H1 (cell line): ENCODE results near the gene CLDN2. TPM values are rescaled to one million over a fixed set of nuclear protein-coding genes. Genes with fewer than 3 reads are reported as not detected.

ENCODE experiments used
- CTCF ChIA-PET: fragments of 300-600 bp; sonication (Branson Sonifier 250); formaldehyde crosslinking; loops from one replicate; lab custom pipeline; 2021; ENCODE audit not compliant: partially characterized antibody; lab: Charles Lee
- POLR2A ChIA-PET: fragments of 300-600 bp; sonication (Branson Sonifier 250); formaldehyde crosslinking; loops from one replicate; lab custom pipeline; 2021; ENCODE audit warnings: inconsistent platforms; ENCODE audit not compliant: partially characterized antibody; lab: Charles Lee
- DNase-seq, 2 experiments: peaks; one replicate each; pipeline versions ENCODE4 v3.0.0 to v3.0.0-alpha.2; 2010 to 2022; ENCODE audit warnings: low spot score in 2 of 2, low read depth in 1 of 2, mixed read lengths in 1 of 2
- FAIRE-seq: peaks from 2 replicates; lab custom pipeline; 2011; peaks lifted over from hg19 to GRCh38; lab: Jason Lieb, UNC
- H2AFZ ChIP-seq: 2 replicates; pipeline ENCODE4 v1.8.1; 2012; ENCODE audit warnings: low read length, inconsistent platforms
- H2AK5ac ChIP-seq: 2 replicates; pipeline ENCODE4 v1.6.1; 2013; ENCODE audit warnings: low read depth, low read length
- H2BK120ac ChIP-seq: replicated peaks from 2 replicates; pipeline ENCODE3; 2013; ENCODE audit warnings: low read depth, low read length, inconsistent platforms
- H2BK12ac ChIP-seq: 2 replicates; pipeline ENCODE4 v1.6.1; 2013; ENCODE audit warnings: low read depth, low read length
- H2BK15ac ChIP-seq: 2 replicates; pipeline ENCODE4 v1.6.1; 2013; ENCODE audit warnings: low read length
- H2BK20ac ChIP-seq: 2 replicates; pipeline ENCODE4 v1.6.1; 2013; ENCODE audit warnings: low read length
- H2BK5ac ChIP-seq: 2 replicates; pipeline ENCODE4 v1.6.1; 2013; ENCODE audit warnings: low read depth, low read length
- H3K14ac ChIP-seq: 2 replicates; pipeline ENCODE4 v1.6.1; 2013; ENCODE audit warnings: inconsistent platforms; ENCODE audit not compliant: insufficient read length
- H3K18ac ChIP-seq: 2 replicates; pipeline ENCODE4 v1.6.1; 2013; ENCODE audit warnings: low read length; ENCODE audit errors: extremely low read depth
- H3K23ac ChIP-seq: 2 replicates; pipeline ENCODE4 v1.6.1; 2013; ENCODE audit warnings: inconsistent platforms; ENCODE audit not compliant: insufficient read length
- H3K23me2 ChIP-seq: 2 replicates; pipeline ENCODE4 v1.6.1; 2013; ENCODE audit warnings: low read depth, low read length
- H3K27ac ChIP-seq: 2 replicates; pipeline ENCODE4 v1.6.1; 2011; ENCODE audit warnings: low read depth, low read length, inconsistent platforms
- H3K27me3 ChIP-seq, 4 experiments: replicated peaks in 1 of 4; 1 replicate in 1 of 4; 2 replicates in 3 of 4; pipeline versions ENCODE4 v1.6.1 to v1.8.1; 2011 to 2013; ENCODE audit warnings: low read length in 3 of 4, mild to moderate bottlenecking in 3 of 4, inconsistent platforms in 2 of 4, mixed read lengths in 2 of 4, moderate library complexity in 1 of 4; ENCODE audit not compliant: control insufficient read depth in 3 of 4, insufficient read depth in 3 of 4; ENCODE audit errors: extremely low read depth in 1 of 4
- H3K36me3 ChIP-seq, 4 experiments: 2 replicates each; pipeline versions ENCODE4 v1.6.1 to v1.8.1; 2011 to 2013; ENCODE audit warnings: mild to moderate bottlenecking in 4 of 4, low read length in 3 of 4, moderate library complexity in 2 of 4, control low read depth in 1 of 4, inconsistent platforms in 1 of 4; ENCODE audit not compliant: insufficient read depth in 4 of 4, control insufficient read depth in 2 of 4
- H3K4ac ChIP-seq: replicated peaks from 2 replicates; pipeline ENCODE3; 2013; ENCODE audit warnings: low read length, low read depth, mixed read lengths, inconsistent platforms; ENCODE audit not compliant: insufficient read length
- H3K4me1 ChIP-seq, 4 experiments: replicated peaks in 1 of 4; 1 replicate in 1 of 4; 2 replicates in 3 of 4; pipeline versions ENCODE4 v1.6.1 to v1.8.1; 2011 to 2013; ENCODE audit warnings: low read length in 3 of 4, inconsistent platforms in 2 of 4, mixed read lengths in 1 of 4; ENCODE audit not compliant: insufficient read depth in 4 of 4, control insufficient read depth in 3 of 4
- H3K4me2 ChIP-seq, 2 experiments: 2 replicates each; pipeline versions ENCODE4 v1.6.1 to v1.8.1; 2011 to 2013; ENCODE audit warnings: low read depth in 2 of 2, low read length in 2 of 2, control low read depth in 1 of 2, inconsistent platforms in 1 of 2, mild to moderate bottlenecking in 1 of 2; ENCODE audit not compliant: insufficient read depth in 1 of 2
- H3K4me3 ChIP-seq, 4 experiments: fragments of 200-600, 300-600 bp in 1 of 4; sonication (generic), shearing (Covaris generic), sonication (Bioruptor Twin) in 1 of 4; 2 replicates each; pipeline versions ENCODE4 v1.5.1 to v1.8.1; 2011 to 2016; ENCODE audit warnings: low read length in 4 of 4, low read depth in 3 of 4, control low read depth in 2 of 4, inconsistent platforms in 2 of 4, mild to moderate bottlenecking in 2 of 4, mixed read lengths in 1 of 4, moderate library complexity in 1 of 4; ENCODE audit not compliant: insufficient read depth in 2 of 4; ENCODE audit errors: extremely low read depth in 1 of 4
- H3K56ac ChIP-seq: replicated peaks from 2 replicates; pipeline ENCODE3; 2013; ENCODE audit warnings: low read depth, mild to moderate bottlenecking, mixed read lengths, low read length, inconsistent platforms; ENCODE audit not compliant: insufficient read length
- H3K79me1 ChIP-seq: 2 replicates; pipeline ENCODE4 v1.6.1; 2013; ENCODE audit warnings: low read depth, low read length, control low read depth
- H3K79me2 ChIP-seq, 2 experiments: 2 replicates each; pipeline versions ENCODE4 v1.6.1 to v1.8.1; 2012 to 2013; ENCODE audit warnings: low read length in 2 of 2, mild to moderate bottlenecking in 2 of 2, inconsistent platforms in 1 of 2; ENCODE audit not compliant: insufficient read depth in 2 of 2, control insufficient read depth in 1 of 2
- H3K9ac ChIP-seq, 4 experiments: replicated peaks in 1 of 4; 1 replicate in 1 of 4; 2 replicates in 3 of 4; pipeline versions ENCODE4 v1.6.1 to v1.8.1; 2011 to 2013; ENCODE audit warnings: low read depth in 3 of 4, low read length in 3 of 4, control low read depth in 2 of 4, mild to moderate bottlenecking in 2 of 4, moderate library complexity in 2 of 4, inconsistent platforms in 1 of 4; ENCODE audit errors: extremely low read depth in 1 of 4
- H3K9me3 ChIP-seq, 2 experiments: 2 replicates each; pipeline versions ENCODE4 v1.6.1 to v1.8.1; 2012 to 2013; ENCODE audit warnings: mild to moderate bottlenecking in 2 of 2, moderate library complexity in 2 of 2, control low read depth in 1 of 2, inconsistent platforms in 1 of 2, low read depth in 1 of 2, low read length in 1 of 2, mixed read lengths in 1 of 2; ENCODE audit not compliant: insufficient read depth in 2 of 2
- H4K20me1 ChIP-seq, 2 experiments: replicated peaks in 1 of 2; 2 replicates each; pipeline versions ENCODE3 to v1.8.1; 2011 to 2013; ENCODE audit warnings: inconsistent platforms in 2 of 2, low read length in 2 of 2, mild to moderate bottlenecking in 1 of 2; ENCODE audit not compliant: insufficient read depth in 2 of 2, control insufficient read depth in 1 of 2
- H4K5ac ChIP-seq: 2 replicates; pipeline ENCODE4 v1.6.1; 2013; ENCODE audit warnings: low read length, low read depth, mixed read lengths, inconsistent platforms; ENCODE audit not compliant: insufficient read length
- H4K8ac ChIP-seq: 2 replicates; pipeline ENCODE4 v1.8.0; 2013; ENCODE audit warnings: mild to moderate bottlenecking, moderate library complexity, low read length, inconsistent platforms; ENCODE audit not compliant: insufficient read depth; ENCODE audit errors: extremely low read depth
- H4K91ac ChIP-seq: replicated peaks from 2 replicates; pipeline ENCODE3; 2013; ENCODE audit warnings: low read length, mixed read lengths, inconsistent platforms; ENCODE audit not compliant: insufficient read length
- RAD21 ChIP-seq, 2 experiments: IDR thresholded peaks in 1 of 2; conservative IDR thresholded peaks in 1 of 2; 2 replicates each; pipeline ENCODE4 v1.6.1; 2011; ENCODE audit warnings: low read depth in 2 of 2, low read length in 2 of 2, improper control_type of control experiment in 1 of 2, inconsistent platforms in 1 of 2, mild to moderate bottlenecking in 1 of 2, moderate library complexity in 1 of 2
- RBBP5 ChIP-seq: IDR thresholded peaks from 2 replicates; pipeline ENCODE4 v1.7.1; 2012; ENCODE audit warnings: low read depth, mild to moderate bottlenecking, inconsistent platforms, low read length, moderate library complexity, borderline replicate concordance
- WGBS, 2 experiments: shearing (Covaris generic) in 1 of 2; methylation state at CpG; one replicate each; pipeline versions ENCODE4 v1.1.6 to v1.1.7; 2013 to 2015; ENCODE audit warnings: low lambda C conversion rate in 2 of 2, mixed read lengths in 2 of 2, inconsistent platforms in 1 of 2, low coverage in 1 of 2, missing lambda C conversion rate in 1 of 2; ENCODE audit not compliant: insufficient replicate concordance in 2 of 2, insufficient coverage in 1 of 2, insufficient read length in 1 of 2; ENCODE audit errors: extremely low coverage in 1 of 2, missing lambda C conversion rate in 1 of 2; 5-methylcytosine and 5-hydroxymethylcytosine counted together
- polyA plus RNA-seq, 7 experiments: library from polyadenylated mRNA; depleted of rRNA in 3 of 7; stranded (reverse) in 5 of 7; unstranded in 2 of 7; fragments of >200 nt in 5 of 7; fragments of 200-250 nt in 2 of 7; gene quantifications; 1 replicate in 5 of 7; 2 replicates in 1 of 7; 4 replicates in 1 of 7; pipeline versions ENCODE4 v1.2.1 to v1.2.3, GENCODE V29; 2011 to 2013; ENCODE audit warnings: missing spikeins in 2 of 7, mixed read lengths in 2 of 7
- total RNA-seq: library from RNA; stranded (reverse); fragmentation: NEBNext Ultra II Directional; extraction: Animal tissue kit (Norgen Biotek cat#: 25700); gene quantifications from 2 replicates; pipeline ENCODE4 v1.2.1, GENCODE V29; 2021

The CLDN2 gene
- total and polyA plus RNA-seq, 2 of the 8 experiments (the other 6 are each of a cell fraction or from before 2014, with no cell fraction given), result 0.02 TPM; not detected in 1

- Histone ChIP-seq H3K4me3 (no peak overlapping the region), H4K5ac (no peak overlapping the region), H3K36me3 (no peaks in the 10 kb centered on the region), H3K27me3 (no peaks in the 10 kb centered on the region), H4K20me1 (no peaks in the 10 kb centered on the region), H3K79me1 (no peaks in the 10 kb centered on the region), H2BK5ac (no peak overlapping the region), H4K91ac (no peak overlapping the region), H4K8ac (no peak overlapping the region), H3K4me1 (no peaks in the 10 kb centered on the region), H3K4me2 (no peak overlapping the region), H3K27ac (no peak overlapping the region), H3K23me2 (no peaks in the 10 kb centered on the region), H3K4ac (no peak overlapping the region), H2BK120ac (no peak overlapping the region), H2BK12ac (no peak overlapping the region), H2AK5ac (no peak overlapping the region), H3K9ac (no peak overlapping the region), H3K23ac (no peak overlapping the region), H2BK20ac (no peak overlapping the region), H3K9me3 (no peaks in the 10 kb centered on the region), H3K56ac (no peak overlapping the region), H2BK15ac (no peak overlapping the region), H3K18ac (no peak overlapping the region), H3K79me2 (no peaks in the 10 kb centered on the region), H3K14ac (no peak overlapping the region), H2AFZ (no peak overlapping the region)
- WGBS, 2 experiments, result 88% methylated on average over 1 of the region's 1 CpG; no CpG with 5 or more reads in 1 of the 2 experiments
- POLR2A ChIA-PET, result no interaction called here
- FAIRE-seq (no peak), DNase-seq (no peak)
- TF ChIP-seq RAD21 (IDR thresholded peaks at IDR 0.05 in 1 of 2, conservative IDR thresholded peaks at IDR 0.05 in 1 of 2; ENCODE audit: low read depth in 2 of 2, low read length in 2 of 2) (no peak), RBBP5 (no peak)
- CTCF ChIA-PET, result interaction anchor here (1.5 kb wide), 1 partner anchor 15 kb away, joined by 3 read pairs; no protein-coding TSS in a partner anchor
These were observed 30.7 kb upstream of the CLDN2 start for GRCh38 chrX:106889468-106889867.
